LNCaP clone FGC (cell line): Measurements from ENCODE around the gene TRPC4.

Experiments used
- DNase-seq: peaks from one replicate; pipeline ENCODE4 v3.0.0-alpha.2; 2011; ENCODE audit warnings: low read depth
- H3K4me3 ChIP-seq: 2 replicates; pipeline ENCODE4 v1.5.1; 2011; ENCODE audit warnings: mild to moderate bottlenecking, low read depth, low read length, control low read depth
- CTCF ChIP-seq: IDR thresholded peaks from 2 replicates; pipeline ENCODE4 v1.5.1; 2012; ENCODE audit warnings: mild to moderate bottlenecking; ENCODE audit not compliant: control insufficient read depth, insufficient read depth; ENCODE audit errors: extremely low read depth

TRPC4 gene

GRCh38 chr13:37669845-37670244 is 199.7 kb downstream of the TRPC4 start:
- TF ChIP-seq CTCF = no peak
- no peak for DNase-seq
- H3K4me3 ChIP-seq = no peak overlapping the region

DNA sequence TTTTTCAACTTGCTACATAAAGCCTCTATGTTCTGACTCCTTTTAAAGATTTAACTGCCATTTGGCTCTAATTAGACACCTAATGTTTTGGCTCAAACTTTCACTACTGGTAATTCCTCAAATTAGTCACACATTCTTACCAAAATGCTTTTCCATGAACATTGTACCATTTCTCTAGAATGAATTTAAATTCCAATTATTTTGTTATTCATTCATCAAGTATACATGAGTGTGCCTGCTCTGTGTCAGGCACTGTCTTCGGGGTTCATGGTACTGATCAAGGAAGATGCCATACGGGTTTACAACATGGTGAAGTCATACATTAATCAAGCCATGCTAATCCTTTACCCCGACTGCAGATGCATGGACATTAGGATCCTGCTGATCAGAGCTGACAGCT is 201.9 kb downstream of the TRPC4 start:
- DNase-seq = no peak
- H3K4me3 ChIP-seq = no peak overlapping the region
- TF ChIP-seq CTCF = no peak

- TF ChIP-seq CTCF = no peak
- DNase-seq = no peak
- no peak overlapping the region for H3K4me3 ChIP-seq
These were observed 203.5 kb downstream of the TRPC4 start for GRCh38 chr13:37666036-37666435.

GRCh38 chr13:37665420-37665819 is 204.2 kb downstream of the TRPC4 start:
- no peak for DNase-seq

DNA sequence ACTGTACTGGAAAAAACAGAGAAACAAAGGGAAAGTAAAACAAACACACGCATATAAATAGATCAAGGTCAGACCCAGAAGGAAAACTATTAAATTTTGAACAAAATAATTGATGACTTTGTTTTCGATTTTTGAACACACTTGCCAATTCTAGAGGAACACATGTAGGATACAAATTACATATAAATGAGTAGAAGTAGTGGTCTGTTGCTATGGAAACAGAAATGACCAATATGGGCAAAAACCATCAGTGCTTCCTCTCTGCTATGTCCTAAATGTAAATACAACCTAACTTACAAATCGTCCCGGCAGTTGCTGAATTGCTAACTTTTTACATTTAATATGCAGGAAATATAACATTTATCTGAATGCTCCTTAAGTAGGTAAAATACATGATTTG is 205.8 kb downstream of the TRPC4 start:
- TF ChIP-seq CTCF = no peak
- H3K4me3 ChIP-seq = no peak overlapping the region
- DNase-seq = no peak

More at GRCh38 chr13:37665420-37665819, 204.2 kb downstream of the TRPC4 start:
- no peak overlapping the region for H3K4me3 ChIP-seq
- TF ChIP-seq CTCF = no peak

GRCh38 chr13:37662624-37663023 is 206.9 kb downstream of the TRPC4 start:
- no peak for DNase-seq
- no peak for TF ChIP-seq CTCF
- no peak overlapping the region for H3K4me3 ChIP-seq

- no peak for DNase-seq
- no peak for TF ChIP-seq CTCF
- no peak overlapping the region for H3K4me3 ChIP-seq
These were observed 211.6 kb downstream of the TRPC4 start for GRCh38 chr13:37657956-37658355.
